HepG2 (cell line): ENCODE data around the gene JPH3. TPM values are rescaled to one million over a fixed set of nuclear protein-coding genes. Genes with fewer than 3 reads are reported as not detected.

Experiments used
- ATAC-seq: fragments of 200-7000 bp; cut with Tn5 transposase; 3 replicates; pipeline ENCODE4 v1.9.1; 2020; ENCODE audit warnings: mild to moderate bottlenecking, moderate library complexity
- Bru-seq: library from RNA; stranded (reverse); fragments of 400-500 nt; gene quantifications from one replicate; lab custom pipeline; 2021; lab: Mats Ljungman, UMichigan
- BruChase-seq, 2 experiments: library from RNA; stranded (reverse); fragments of 400-500 nt; gene quantifications; one replicate each; lab custom pipeline; 2021; lab: Mats Ljungman, UMichigan
- BruUV-seq: library from RNA; stranded (reverse); fragments of 400-500 nt; replicated peaks from 2 replicates; lab custom pipeline; 2021; lab: Mats Ljungman, UMichigan
- CTCF ChIA-PET: fragments of 300-600 bp; formaldehyde crosslinking; extraction: SDS; loops from one replicate; lab custom pipeline; 2021; ENCODE audit warnings: low total read pairs, inconsistent platforms, low intra/inter-chr PET ratio; lab: Yijun Ruan, JAX
- POLR2A ChIA-PET: fragments of 350-600 bp; sonication (Branson Sonifier 250); formaldehyde crosslinking; loops from one replicate; lab custom pipeline; 2020; ENCODE audit warnings: antibody characterized with exemption, inconsistent platforms; lab: Yijun Ruan, JAX
- DNase-seq: peaks from one replicate; pipeline ENCODE4 v3.0.0-alpha.2; 2015; ENCODE audit warnings: low spot score
- FAIRE-seq: peaks from 3 replicates; lab custom pipeline; 2011; peaks lifted over from hg19 to GRCh38; lab: Jason Lieb, UNC
- H2AFZ ChIP-seq: one replicate; pipeline ENCODE4 v1.6.1; 2011; ENCODE audit warnings: low read length, inconsistent platforms
- H3K27ac ChIP-seq: fragments of 300-600 bp; 3 replicates; pipeline ENCODE4 v1.8.0; 2011; ENCODE audit warnings: mixed run types, mild to moderate bottlenecking, mixed read lengths, low read length, inconsistent platforms; ENCODE audit not compliant: insufficient read depth; ENCODE audit errors: extremely low read length
- H3K27me3 ChIP-seq, 2 experiments: fragments of 200-600 bp in 1 of 2; 2 replicates in 1 of 2; 3 replicates in 1 of 2; pipeline versions ENCODE4 v1.6.0 to v1.8.0; 2011; ENCODE audit warnings: low read length in 2 of 2, mild to moderate bottlenecking in 2 of 2, moderate library complexity in 2 of 2, inconsistent platforms in 1 of 2; ENCODE audit not compliant: insufficient read depth in 2 of 2, control insufficient read depth in 1 of 2
- H3K36me3 ChIP-seq, 2 experiments: fragments of 200-600 bp in 1 of 2; replicated peaks in 1 of 2; 2 replicates in 1 of 2; 3 replicates in 1 of 2; pipeline versions ENCODE4 v1.5.1 to v1.8.0; 2011; ENCODE audit warnings: low read length in 2 of 2, inconsistent platforms in 1 of 2; ENCODE audit not compliant: insufficient read depth in 2 of 2, control insufficient read depth in 1 of 2
- H3K4me1 ChIP-seq: 2 replicates; pipeline ENCODE4 v1.5.1; 2012; ENCODE audit warnings: low read length, inconsistent platforms; ENCODE audit not compliant: insufficient read depth
- H3K4me2 ChIP-seq: 2 replicates; pipeline ENCODE4 v1.6.0; 2011; ENCODE audit warnings: low read depth, low read length, inconsistent platforms
- H3K4me3 ChIP-seq, 3 experiments: fragments of 200-600 bp in 1 of 3; sonication (generic), shearing (Covaris generic) in 1 of 3; replicated peaks in 1 of 3; 2 replicates each; pipeline ENCODE4 v1.5.1; 2011 to 2016; ENCODE audit warnings: low read length in 3 of 3, inconsistent platforms in 2 of 3, low read depth in 2 of 3, mild to moderate bottlenecking in 2 of 3, control low read depth in 1 of 3, mixed read lengths in 1 of 3; ENCODE audit not compliant: insufficient read depth in 1 of 3
- H3K79me2 ChIP-seq: one replicate; pipeline ENCODE4 v1.6.1; 2011; ENCODE audit warnings: low read length, inconsistent platforms; ENCODE audit not compliant: insufficient read depth
- H3K9ac ChIP-seq: 2 replicates; pipeline ENCODE4 v1.6.0; 2011; ENCODE audit warnings: mild to moderate bottlenecking, low read depth, low read length, inconsistent platforms; ENCODE audit not compliant: insufficient read depth
- H3K9me3 ChIP-seq: 2 replicates; pipeline ENCODE4 v1.5.1; 2012; ENCODE audit warnings: mild to moderate bottlenecking, low read length
- H4K20me1 ChIP-seq: 2 replicates; pipeline ENCODE4 v1.6.0; 2011; ENCODE audit warnings: inconsistent platforms, mild to moderate bottlenecking, low read length, moderate library complexity; ENCODE audit not compliant: insufficient read depth
- ARNT2 ChIP-seq: sonication (generic); formaldehyde crosslinking; IDR thresholded peaks from 2 replicates; pipeline ENCODE4 v1.8.0; 2022; ENCODE audit warnings: mild to moderate bottlenecking, low read depth, missing genetic modification reagents, moderate library complexity
- FOXO1 ChIP-seq: sonication (generic); formaldehyde crosslinking; IDR thresholded peaks from 2 replicates; pipeline ENCODE4 v1.4.0; 2020; ENCODE audit warnings: missing genetic modification reagents
- POLR2G ChIP-seq: fragments of 200-400 bp; formaldehyde crosslinking; IDR thresholded peaks from 2 replicates; pipeline ENCODE4 v1.6.1; 2018; ENCODE audit warnings: mild to moderate bottlenecking, low read depth, low read length, moderate library complexity
- ZBTB37 ChIP-seq: sonication (generic); formaldehyde crosslinking; IDR thresholded peaks from 2 replicates; pipeline ENCODE4 v1.4.0; 2020; ENCODE audit warnings: mild to moderate bottlenecking, missing genetic modification reagents
- ZKSCAN8 ChIP-seq: IDR thresholded peaks from 2 replicates; pipeline ENCODE4 v1.6.1; 2016; ENCODE audit warnings: borderline replicate concordance, missing genetic modification reagents, missing compliant biosample characterization
- ZNF263 ChIP-seq: sonication (generic); formaldehyde crosslinking; IDR thresholded peaks from 2 replicates; pipeline ENCODE4 v1.4.0; 2020; ENCODE audit warnings: missing genetic modification reagents
- WGBS: methylation state at CpG from one replicate; pipeline ENCODE4 v1.1.6; 2017; ENCODE audit warnings: low lambda C conversion rate; 5-methylcytosine and 5-hydroxymethylcytosine counted together
- in situ Hi-C: cut with HindIII; loops from 2 replicates; pipeline ENCODE4 v1.10.0; 2017; ENCODE audit warnings: low pct_unique_long_range_greater_than_20kb; ENCODE audit not compliant: extremely low pct_ligation_motif_present
- intact Hi-C: fragments of 100-400 bp; cut with micrococcal nuclease; formaldehyde crosslinking; loops from one replicate; pipeline ENCODE4 v1.10.0; 2022; ENCODE audit not compliant: unreplicated experiment
- long read RNA-seq, 2 experiments: library from RNA in 1 of 2; library from polyadenylated mRNA in 1 of 2; stranded (forward) in 1 of 2; unstranded in 1 of 2; transcript quantifications; one replicate each; pipeline ENCODE4 v2.0.0, GENCODE V29; 2019 to 2022
- polyA minus RNA-seq, 3 experiments: library from RNA; depleted of rRNA, polyadenylated mRNA; stranded (reverse); fragments of >200 nt; gene quantifications; 2 replicates each; pipeline ENCODE4 v1.2.3, GENCODE V29; 2011; ENCODE audit warnings: low replicate concordance in 1 of 3
- polyA plus RNA-seq, 8 experiments: library from polyadenylated mRNA; depleted of rRNA in 3 of 8; stranded (reverse) in 7 of 8; unstranded in 1 of 8; fragments of >200 nt; fragmentation: Illumina TruSeq in 4 of 8; extraction: Trizol in 4 of 8; gene quantifications; 2 replicates each; pipeline versions ENCODE4 v1.2.1 to v1.2.3, GENCODE V29; 2011 to 2016; ENCODE audit warnings: low read depth in 4 of 8, missing spikeins in 1 of 8, mixed read lengths in 1 of 8; ENCODE audit not compliant: insufficient read depth in 1 of 8
- total RNA-seq, 5 experiments: library from RNA; depleted of rRNA; stranded (reverse); fragments of >200 nt; fragmentation: Illumina TruSeq; extraction: Trizol; gene quantifications; 2 replicates each; pipeline ENCODE4 v1.2.3, GENCODE V29; 2016; ENCODE audit warnings: low read depth in 1 of 5
- TF ChIP-seq, protein P1 (sequence below): sonication (generic); formaldehyde crosslinking; IDR thresholded peaks from 2 replicates; pipeline ENCODE4; 2020; ENCODE audit warnings: missing genetic modification reagents, mild to moderate bottlenecking, borderline replicate concordance
- TF ChIP-seq, protein P2 (sequence below): sonication (generic); formaldehyde crosslinking; IDR thresholded peaks from 2 replicates; pipeline ENCODE4 v1.5.1; 2020; ENCODE audit warnings: mild to moderate bottlenecking, missing genetic modification reagents, borderline replicate concordance

The JPH3 gene
- total RNA-seq (2016; rRNA removed; fragmentation: Illumina TruSeq; extraction: Trizol) (not detected in 2 replicates), polyA plus RNA-seq (2011; rRNA removed) (not detected in 2 replicates), polyA minus RNA-seq (2011; rRNA and poly(A)+ RNA removed; ENCODE audit: low replicate concordance) (0.07 TPM in 1 of 2 replicates, not detected in the other), Bru-seq, nascent RNA (not detected), BruChase-seq, experiment 1, labeled RNA remaining after a 6-hour chase (not detected), BruChase-seq, experiment 2, labeled RNA remaining after a 2-hour chase (not detected)
- total RNA-seq (2016; cell fraction: cytosol; rRNA removed; fragmentation: Illumina TruSeq; extraction: Trizol; ENCODE audit: low read depth): not detected in 2 replicates
- not detected in 2 replicates for total RNA-seq (2016; cell fraction: insoluble cytoplasmic fraction; rRNA removed; fragmentation: Illumina TruSeq; extraction: Trizol)
- total RNA-seq (2016; cell fraction: membrane; rRNA removed; fragmentation: Illumina TruSeq; extraction: Trizol): not detected in 2 replicates
- total RNA-seq (2016; cell fraction: nucleus; rRNA removed; fragmentation: Illumina TruSeq; extraction: Trizol): not detected in 2 replicates
- not detected in 2 replicates for polyA plus RNA-seq (2011; cell fraction: cytosol; rRNA removed)
- polyA plus RNA-seq (2011; cell fraction: nucleus; rRNA removed): not detected in 2 replicates
- 0.07 and 0.08 TPM in 2 replicates for polyA plus RNA-seq (2012)
- not detected in 2 replicates for polyA plus RNA-seq (2016; cell fraction: cytosol; fragmentation: Illumina TruSeq; extraction: Trizol; ENCODE audit: low read depth)
- not detected in 2 replicates for polyA plus RNA-seq (2016; cell fraction: insoluble cytoplasmic fraction; fragmentation: Illumina TruSeq; extraction: Trizol; ENCODE audit: low read depth)
- not detected in 2 replicates for polyA plus RNA-seq (2016; cell fraction: membrane; fragmentation: Illumina TruSeq; extraction: Trizol; ENCODE audit: low read depth)
- not detected in 2 replicates for polyA plus RNA-seq (2016; cell fraction: nucleus; fragmentation: Illumina TruSeq; extraction: Trizol; ENCODE audit: insufficient read depth, low read depth)
- not detected in 2 replicates for polyA minus RNA-seq (2011; cell fraction: cytosol; rRNA and poly(A)+ RNA removed)
- polyA minus RNA-seq (2011; cell fraction: nucleus; rRNA and poly(A)+ RNA removed): not detected in 2 replicates
- long read RNA-seq, experiment 1: 0 reads
- long read RNA-seq, experiment 2: 0 reads

- H4K20me1 ChIP-seq: no peaks in the 10 kb centered on the region; the same call in 1 of the 2 replicates
- CTCF ChIA-PET: no interaction called here
- no TSS peak for BruUV-seq
- peaks cover 39 to 83% of the 10 kb centered on the region in 2 experiments for H3K27me3 ChIP-seq
- H3K27ac ChIP-seq: no peak within 1 kb of the TSS
- no peak for FAIRE-seq
- H2AFZ ChIP-seq: no peak within 1 kb of the TSS
- no peaks in the 10 kb centered on the region for H3K4me1 ChIP-seq
- H3K4me2 ChIP-seq: peak within 1 kb of the TSS; percentile 46
- H3K79me2 ChIP-seq: no peaks in the 10 kb centered on the region
- ATAC-seq: no peak
- POLR2A ChIA-PET: no interaction called here
- WGBS: 3% methylated on average over 26 of the region's 122 CpGs
- peak within 1 kb of the TSS in 2 of 3 experiments; percentile 20 to 42; a peak in 2 of 6 replicates for H3K4me3 ChIP-seq
- in situ Hi-C loops: no loop called here
- H3K9ac ChIP-seq: no peak within 1 kb of the TSS
- intact Hi-C loops: loop anchor here (10.0 kb wide), 1 partner anchor 63 kb away; no protein-coding TSS in a partner anchor
- H3K9me3 ChIP-seq: no peaks in the 10 kb centered on the region
- H3K36me3 ChIP-seq: no peaks in the 10 kb centered on the region
- DNase-seq: no peak
- no peak for TF ChIP-seq POLR2G
- TF ChIP-seq, protein P1, sequence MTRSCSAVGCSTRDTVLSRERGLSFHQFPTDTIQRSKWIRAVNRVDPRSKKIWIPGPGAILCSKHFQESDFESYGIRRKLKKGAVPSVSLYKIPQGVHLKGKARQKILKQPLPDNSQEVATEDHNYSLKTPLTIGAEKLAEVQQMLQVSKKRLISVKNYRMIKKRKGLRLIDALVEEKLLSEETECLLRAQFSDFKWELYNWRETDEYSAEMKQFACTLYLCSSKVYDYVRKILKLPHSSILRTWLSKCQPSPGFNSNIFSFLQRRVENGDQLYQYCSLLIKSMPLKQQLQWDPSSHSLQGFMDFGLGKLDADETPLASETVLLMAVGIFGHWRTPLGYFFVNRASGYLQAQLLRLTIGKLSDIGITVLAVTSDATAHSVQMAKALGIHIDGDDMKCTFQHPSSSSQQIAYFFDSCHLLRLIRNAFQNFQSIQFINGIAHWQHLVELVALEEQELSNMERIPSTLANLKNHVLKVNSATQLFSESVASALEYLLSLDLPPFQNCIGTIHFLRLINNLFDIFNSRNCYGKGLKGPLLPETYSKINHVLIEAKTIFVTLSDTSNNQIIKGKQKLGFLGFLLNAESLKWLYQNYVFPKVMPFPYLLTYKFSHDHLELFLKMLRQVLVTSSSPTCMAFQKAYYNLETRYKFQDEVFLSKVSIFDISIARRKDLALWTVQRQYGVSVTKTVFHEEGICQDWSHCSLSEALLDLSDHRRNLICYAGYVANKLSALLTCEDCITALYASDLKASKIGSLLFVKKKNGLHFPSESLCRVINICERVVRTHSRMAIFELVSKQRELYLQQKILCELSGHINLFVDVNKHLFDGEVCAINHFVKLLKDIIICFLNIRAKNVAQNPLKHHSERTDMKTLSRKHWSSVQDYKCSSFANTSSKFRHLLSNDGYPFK: no peak
- no peak for TF ChIP-seq ZNF263 (CRISPR knock-in tag)
- no peak for TF ChIP-seq ZBTB37 (CRISPR knock-in tag)
- no peak for TF ChIP-seq ZKSCAN8 (CRISPR knock-in tag)
- TF ChIP-seq, protein P2, sequence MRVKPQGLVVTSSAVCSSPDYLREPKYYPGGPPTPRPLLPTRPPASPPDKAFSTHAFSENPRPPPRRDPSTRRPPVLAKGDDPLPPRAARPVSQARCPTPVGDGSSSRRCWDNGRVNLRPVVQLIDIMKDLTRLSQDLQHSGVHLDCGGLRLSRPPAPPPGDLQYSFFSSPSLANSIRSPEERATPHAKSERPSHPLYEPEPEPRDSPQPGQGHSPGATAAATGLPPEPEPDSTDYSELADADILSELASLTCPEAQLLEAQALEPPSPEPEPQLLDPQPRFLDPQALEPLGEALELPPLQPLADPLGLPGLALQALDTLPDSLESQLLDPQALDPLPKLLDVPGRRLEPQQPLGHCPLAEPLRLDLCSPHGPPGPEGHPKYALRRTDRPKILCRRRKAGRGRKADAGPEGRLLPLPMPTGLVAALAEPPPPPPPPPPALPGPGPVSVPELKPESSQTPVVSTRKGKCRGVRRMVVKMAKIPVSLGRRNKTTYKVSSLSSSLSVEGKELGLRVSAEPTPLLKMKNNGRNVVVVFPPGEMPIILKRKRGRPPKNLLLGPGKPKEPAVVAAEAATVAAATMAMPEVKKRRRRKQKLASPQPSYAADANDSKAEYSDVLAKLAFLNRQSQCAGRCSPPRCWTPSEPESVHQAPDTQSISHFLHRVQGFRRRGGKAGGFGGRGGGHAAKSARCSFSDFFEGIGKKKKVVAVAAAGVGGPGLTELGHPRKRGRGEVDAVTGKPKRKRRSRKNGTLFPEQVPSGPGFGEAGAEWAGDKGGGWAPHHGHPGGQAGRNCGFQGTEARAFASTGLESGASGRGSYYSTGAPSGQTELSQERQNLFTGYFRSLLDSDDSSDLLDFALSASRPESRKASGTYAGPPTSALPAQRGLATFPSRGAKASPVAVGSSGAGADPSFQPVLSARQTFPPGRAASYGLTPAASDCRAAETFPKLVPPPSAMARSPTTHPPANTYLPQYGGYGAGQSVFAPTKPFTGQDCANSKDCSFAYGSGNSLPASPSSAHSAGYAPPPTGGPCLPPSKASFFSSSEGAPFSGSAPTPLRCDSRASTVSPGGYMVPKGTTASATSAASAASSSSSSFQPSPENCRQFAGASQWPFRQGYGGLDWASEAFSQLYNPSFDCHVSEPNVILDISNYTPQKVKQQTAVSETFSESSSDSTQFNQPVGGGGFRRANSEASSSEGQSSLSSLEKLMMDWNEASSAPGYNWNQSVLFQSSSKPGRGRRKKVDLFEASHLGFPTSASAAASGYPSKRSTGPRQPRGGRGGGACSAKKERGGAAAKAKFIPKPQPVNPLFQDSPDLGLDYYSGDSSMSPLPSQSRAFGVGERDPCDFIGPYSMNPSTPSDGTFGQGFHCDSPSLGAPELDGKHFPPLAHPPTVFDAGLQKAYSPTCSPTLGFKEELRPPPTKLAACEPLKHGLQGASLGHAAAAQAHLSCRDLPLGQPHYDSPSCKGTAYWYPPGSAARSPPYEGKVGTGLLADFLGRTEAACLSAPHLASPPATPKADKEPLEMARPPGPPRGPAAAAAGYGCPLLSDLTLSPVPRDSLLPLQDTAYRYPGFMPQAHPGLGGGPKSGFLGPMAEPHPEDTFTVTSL (CRISPR knock-in tag): no peak
- no peak for TF ChIP-seq FOXO1 (CRISPR knock-in tag)
- TF ChIP-seq ARNT2 (CRISPR knock-in tag): no peak
Observed at GRCh38 chr16:87602001-87602775, at the start of gene JPH3. Gene JPH3 (plus strand): TSS chr16:87602508. CDS start chr16:87603147, 639 bp downstream.
